ENCODE results near the gene SMPD3.

SMPD3 gene

DNA sequence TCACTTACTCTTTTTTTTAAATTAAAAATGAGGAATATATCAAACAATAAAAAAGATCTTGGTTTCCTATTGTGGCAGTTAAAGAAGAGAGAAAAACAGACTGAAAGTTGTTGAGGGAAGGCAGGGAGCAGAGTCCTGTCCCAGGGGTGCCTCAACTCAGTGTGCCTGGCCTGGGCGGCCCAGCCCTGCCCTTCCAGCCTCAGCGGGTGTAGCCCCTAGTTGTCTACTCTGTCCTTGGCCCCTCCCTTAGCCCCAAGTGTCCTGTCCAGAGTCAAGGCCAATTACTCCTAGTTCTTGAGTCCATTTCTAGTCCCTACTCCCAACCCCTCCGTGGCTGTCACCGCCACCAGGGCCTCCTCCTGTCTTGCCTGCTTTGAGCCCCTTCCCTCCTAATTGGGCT, 52.5 kb downstream of the SMPD3 start:
- Mint-ChIP-seq H3K27ac (no peak overlapping the region), H3K9me3 (no peaks in the 10 kb centered on the region), H3K36me3 (ENCODE audit: low read depth) (no peaks in the 10 kb centered on the region), H3K4me3 (no peak overlapping the region), H3K4me1 (ENCODE audit: low read depth) (peaks cover 5% of the 10 kb centered on the region), H3K27me3 (ENCODE audit: low read depth) (peaks cover 29% of the 10 kb centered on the region)

GRCh38 chr16:68395167-68395786, 53.0 kb downstream of the SMPD3 start:
- peaks cover 30% of the 10 kb centered on the region for H3K27me3 Mint-ChIP-seq (ENCODE audit: low read depth)
- no peak overlapping the region for H3K4me3 Mint-ChIP-seq
- no peak overlapping the region for H3K27ac Mint-ChIP-seq
- H3K9me3 Mint-ChIP-seq, result no peaks in the 10 kb centered on the region
- no peaks in the 10 kb centered on the region for H3K36me3 Mint-ChIP-seq (ENCODE audit: low read depth)
- H3K4me1 Mint-ChIP-seq (ENCODE audit: low read depth), result peaks cover 4% of the 10 kb centered on the region

GRCh38 chr16:68393333-68393732, 55.0 kb downstream of the SMPD3 start:
- Mint-ChIP-seq H3K27ac (no peak overlapping the region), H3K4me3 (no peak overlapping the region), H3K9me3 (no peaks in the 10 kb centered on the region), H3K4me1 (ENCODE audit: low read depth) (peaks cover 8% of the 10 kb centered on the region), H3K27me3 (ENCODE audit: low read depth) (peaks cover 30% of the 10 kb centered on the region), H3K36me3 (ENCODE audit: low read depth) (no peaks in the 10 kb centered on the region)

DNA sequence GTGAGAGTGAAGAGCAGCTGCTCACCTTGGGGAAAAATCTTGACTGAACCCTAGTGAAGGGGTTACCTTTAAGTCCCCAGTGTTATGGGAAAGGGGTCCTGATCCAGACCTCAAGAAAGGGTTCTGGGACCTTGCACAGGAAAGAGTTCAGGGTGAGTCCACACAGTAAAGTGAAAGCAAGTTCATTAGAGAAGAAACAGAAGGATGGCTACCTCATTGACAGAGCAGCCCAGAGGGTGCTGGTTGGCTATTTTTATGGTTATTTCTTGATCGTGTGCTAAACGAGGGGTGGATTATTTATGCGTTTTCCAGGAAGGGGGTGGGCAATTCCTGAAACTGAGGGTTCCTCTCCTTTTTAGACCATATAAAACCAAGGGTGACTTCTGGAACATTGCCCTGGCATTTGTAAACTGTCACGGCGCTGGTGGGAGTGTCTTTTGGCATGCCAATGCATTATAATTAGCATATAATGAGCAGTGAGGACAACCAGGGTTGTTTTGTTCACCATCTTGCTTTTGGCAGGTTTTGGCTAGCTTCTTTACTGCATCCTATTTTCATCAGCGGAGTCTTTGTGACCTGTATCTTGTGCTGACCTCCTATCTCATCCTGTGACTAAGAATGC, 58.4 kb downstream of the SMPD3 start:
- H3K27me3 Mint-ChIP-seq (ENCODE audit: low read depth), result peaks cover 29% of the 10 kb centered on the region

GRCh38 chr16:68389006-68389405, 59.3 kb downstream of the SMPD3 start:
- Mint-ChIP-seq H3K27ac (no peak overlapping the region), H3K9me3 (no peaks in the 10 kb centered on the region), H3K36me3 (ENCODE audit: low read depth) (no peaks in the 10 kb centered on the region), H3K4me1 (ENCODE audit: low read depth) (peaks cover 4% of the 10 kb centered on the region), H3K4me3 (no peak overlapping the region), H3K27me3 (ENCODE audit: low read depth) (peaks cover 33% of the 10 kb centered on the region)

More for the DNA sequence above, 58.4 kb downstream of the SMPD3 start:
- Mint-ChIP-seq H3K9me3 (no peaks in the 10 kb centered on the region), H3K36me3 (ENCODE audit: low read depth) (no peaks in the 10 kb centered on the region), H3K4me3 (no peak overlapping the region), H3K4me1 (ENCODE audit: low read depth) (peaks cover 4% of the 10 kb centered on the region), H3K27ac (no peak overlapping the region)

GRCh38 chr16:68388124-68388523, 60.2 kb downstream of the SMPD3 start:
- no peaks in the 10 kb centered on the region for H3K36me3 Mint-ChIP-seq (ENCODE audit: low read depth)
- no peak overlapping the region for H3K27ac Mint-ChIP-seq
- peaks cover 4% of the 10 kb centered on the region for H3K4me1 Mint-ChIP-seq (ENCODE audit: low read depth)
- H3K27me3 Mint-ChIP-seq (ENCODE audit: low read depth), result peaks cover 29% of the 10 kb centered on the region
- H3K9me3 Mint-ChIP-seq, result no peaks in the 10 kb centered on the region
- no peak overlapping the region for H3K4me3 Mint-ChIP-seq

GRCh38 chr16:68387301-68387700, 61.0 kb downstream of the SMPD3 start:
- H3K9me3 Mint-ChIP-seq, result no peaks in the 10 kb centered on the region
- peaks cover 31% of the 10 kb centered on the region for H3K27me3 Mint-ChIP-seq (ENCODE audit: low read depth)
- H3K4me3 Mint-ChIP-seq, result no peak overlapping the region
- no peak overlapping the region for H3K27ac Mint-ChIP-seq
- no peaks in the 10 kb centered on the region for H3K36me3 Mint-ChIP-seq (ENCODE audit: low read depth)
- H3K4me1 Mint-ChIP-seq (ENCODE audit: low read depth), result peaks cover 4% of the 10 kb centered on the region

DNA sequence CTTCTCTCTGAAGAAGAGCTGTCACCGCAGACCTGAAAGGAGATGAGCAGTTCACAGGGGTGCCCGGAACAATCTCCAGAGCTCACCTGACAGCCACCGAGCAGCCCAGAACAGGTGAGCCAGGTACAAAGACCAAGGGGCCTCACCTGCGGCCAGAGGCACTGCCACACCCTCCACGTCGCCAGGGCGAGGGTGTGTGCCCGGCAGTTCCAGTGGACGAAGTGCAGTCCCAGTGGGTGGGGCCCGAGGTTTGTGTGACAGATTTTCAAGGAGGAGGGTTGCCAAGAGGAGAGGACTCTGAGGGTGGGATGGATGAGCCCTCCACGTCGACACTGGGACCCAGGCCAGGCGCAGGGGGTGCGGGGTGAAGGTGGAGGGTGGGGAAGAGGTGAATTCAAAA, 61.7 kb downstream of the SMPD3 start:
- Mint-ChIP-seq H3K4me3 (no peak overlapping the region), H3K27me3 (ENCODE audit: low read depth) (peaks cover 36% of the 10 kb centered on the region), H3K27ac (no peak overlapping the region), H3K4me1 (ENCODE audit: low read depth) (peaks cover 4% of the 10 kb centered on the region), H3K9me3 (no peaks in the 10 kb centered on the region), H3K36me3 (ENCODE audit: low read depth) (no peaks in the 10 kb centered on the region)

DNA sequence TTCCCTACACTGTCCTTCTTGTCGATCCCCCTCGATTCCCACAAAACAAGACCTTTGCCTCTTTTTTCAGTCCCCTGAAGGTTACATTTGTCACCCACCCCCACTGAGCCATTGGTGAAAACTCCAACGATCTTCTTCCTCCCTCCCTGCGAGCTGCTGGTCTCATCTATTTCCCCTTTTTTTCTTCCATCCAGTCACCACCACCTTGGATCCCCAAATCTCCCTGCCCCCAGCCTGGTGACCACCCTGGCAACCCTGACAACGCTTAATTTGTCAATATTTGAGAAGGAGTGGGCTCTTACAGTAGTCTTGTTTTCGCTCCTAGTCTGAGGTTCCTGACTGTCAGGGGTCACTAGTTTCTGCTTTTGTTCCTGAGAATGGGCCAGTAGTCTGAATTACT, 62.9 kb downstream of the SMPD3 start:
- Mint-ChIP-seq H3K27ac (no peak overlapping the region), H3K36me3 (ENCODE audit: low read depth) (no peaks in the 10 kb centered on the region), H3K9me3 (no peaks in the 10 kb centered on the region), H3K4me1 (ENCODE audit: low read depth) (peaks cover 4% of the 10 kb centered on the region), H3K4me3 (no peak overlapping the region), H3K27me3 (ENCODE audit: low read depth) (peaks cover 34% of the 10 kb centered on the region)

DNA sequence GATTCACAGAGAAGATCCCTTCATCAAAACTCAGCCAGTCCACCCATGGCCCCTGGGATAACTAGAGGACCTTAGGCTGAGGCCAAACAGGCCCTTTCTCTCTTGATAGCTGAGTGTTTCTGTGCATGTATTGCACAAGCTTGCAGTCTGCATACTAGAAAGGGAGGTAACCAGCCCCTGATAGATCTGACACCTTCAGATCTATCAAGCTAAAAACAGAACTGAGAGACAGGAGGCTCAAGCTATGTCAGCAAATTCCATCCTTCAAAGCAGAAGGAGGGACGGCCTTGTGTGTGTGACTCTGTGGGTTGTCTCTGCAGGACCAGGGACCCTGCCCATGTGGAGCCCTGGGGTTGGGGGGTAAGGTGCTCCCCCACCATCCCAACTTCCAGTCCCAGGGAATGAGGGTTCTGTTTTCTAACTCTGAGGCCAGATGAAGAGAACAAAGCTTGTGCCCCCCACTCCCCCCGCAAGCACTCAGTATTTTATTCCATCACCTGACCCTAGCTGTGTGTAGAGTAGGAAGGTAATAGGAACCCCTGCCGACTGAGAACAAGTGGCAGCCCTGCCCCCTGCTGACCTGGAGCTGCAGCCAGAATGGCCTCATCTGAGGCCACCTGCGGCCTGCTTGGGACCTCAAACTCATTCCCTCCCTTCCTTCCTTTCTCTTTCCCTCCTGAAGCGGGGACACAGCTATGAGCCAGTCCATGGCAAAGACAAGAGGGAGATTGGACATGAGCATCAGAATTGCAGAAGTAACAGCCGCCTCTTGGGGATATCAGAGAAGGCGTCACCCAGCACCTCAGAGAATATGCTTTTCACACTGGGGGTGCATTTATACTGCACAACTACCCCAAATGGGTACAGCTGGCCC, 63.8 kb downstream of the SMPD3 start:
- Mint-ChIP-seq H3K4me1 (ENCODE audit: low read depth) (peaks cover 3% of the 10 kb centered on the region), H3K9me3 (no peaks in the 10 kb centered on the region), H3K4me3 (no peak overlapping the region), H3K27me3 (ENCODE audit: low read depth) (peaks cover 35% of the 10 kb centered on the region), H3K27ac (no peak overlapping the region), H3K36me3 (ENCODE audit: low read depth) (no peaks in the 10 kb centered on the region)

DNA sequence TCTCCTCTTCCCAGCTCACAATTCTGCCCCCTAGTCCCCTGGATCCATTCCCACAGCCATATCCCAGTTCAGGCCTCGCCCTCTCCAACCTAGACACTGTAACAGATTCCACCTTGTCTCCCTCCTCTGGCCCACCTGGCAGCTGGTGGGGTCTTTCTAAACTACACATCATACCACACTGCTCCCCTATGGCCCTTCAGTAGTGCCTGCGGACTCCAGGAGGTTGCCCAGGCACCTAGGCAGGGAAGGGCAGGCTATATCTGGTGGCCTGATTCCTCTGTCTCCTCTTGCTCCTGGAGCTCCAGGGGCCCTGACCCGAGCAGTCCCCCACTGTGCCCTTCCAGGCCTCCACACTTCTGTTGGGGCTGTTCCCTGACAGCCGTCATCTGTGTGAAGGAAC, 64.5 kb downstream of the SMPD3 start:
- H3K27ac Mint-ChIP-seq, result no peak overlapping the region
- peaks cover 42% of the 10 kb centered on the region for H3K27me3 Mint-ChIP-seq (ENCODE audit: low read depth)
- no peak overlapping the region for H3K4me3 Mint-ChIP-seq
- H3K9me3 Mint-ChIP-seq, result no peaks in the 10 kb centered on the region
- no peaks in the 10 kb centered on the region for H3K36me3 Mint-ChIP-seq (ENCODE audit: low read depth)
- H3K4me1 Mint-ChIP-seq (ENCODE audit: low read depth), result peaks cover 8% of the 10 kb centered on the region

DNA sequence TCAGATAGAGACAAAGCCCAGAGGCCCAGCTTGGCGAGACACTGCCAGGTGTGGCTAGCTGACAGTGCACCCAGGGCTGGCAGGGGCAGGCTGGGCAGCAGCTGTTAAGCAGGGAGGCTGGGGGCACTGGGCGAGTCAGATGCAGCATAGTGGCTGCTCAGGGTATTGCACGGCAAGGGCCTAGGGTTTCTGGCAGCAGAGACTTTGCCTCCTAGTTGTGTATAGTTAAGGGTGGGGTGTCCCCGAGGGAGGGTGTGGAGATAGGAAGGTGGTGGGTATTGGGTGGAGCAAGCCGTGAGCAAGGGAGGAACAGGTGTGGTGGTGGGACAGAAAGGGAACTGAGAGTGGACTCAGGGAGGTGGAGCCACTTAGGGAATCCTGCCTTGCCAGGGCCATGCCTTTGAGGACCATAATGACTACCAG, 66.0 kb downstream of the SMPD3 start:
- H3K4me3 Mint-ChIP-seq, result no peak overlapping the region
- H3K4me1 Mint-ChIP-seq (ENCODE audit: low read depth), result peaks cover 10% of the 10 kb centered on the region
- no peak overlapping the region for H3K27ac Mint-ChIP-seq
- H3K36me3 Mint-ChIP-seq (ENCODE audit: low read depth), result no peaks in the 10 kb centered on the region
- H3K9me3 Mint-ChIP-seq, result no peaks in the 10 kb centered on the region
- peaks cover 46% of the 10 kb centered on the region for H3K27me3 Mint-ChIP-seq (ENCODE audit: low read depth)

DNA sequence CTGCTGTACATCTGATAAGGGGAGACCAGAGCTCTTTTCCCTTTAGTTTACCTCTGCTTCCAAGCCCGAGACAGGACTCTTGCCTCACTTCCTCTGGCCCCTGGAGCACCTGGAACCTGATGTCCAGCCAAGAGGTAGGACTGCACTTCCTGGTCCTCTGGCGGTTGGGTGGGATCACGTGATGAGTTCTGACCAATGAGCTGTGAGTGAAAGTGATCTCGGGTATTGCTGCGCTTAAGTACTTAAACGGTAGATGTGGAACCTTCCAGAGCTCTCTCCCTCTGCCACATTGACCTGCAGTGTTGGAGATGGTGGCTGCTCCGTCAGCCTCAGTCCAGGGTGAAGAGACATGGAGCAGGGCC, 67.0 kb downstream of the SMPD3 start:
- H3K27ac Mint-ChIP-seq, result no peak overlapping the region
- H3K27me3 Mint-ChIP-seq (ENCODE audit: low read depth), result peaks cover 46% of the 10 kb centered on the region
- no peak overlapping the region for H3K4me3 Mint-ChIP-seq
- no peaks in the 10 kb centered on the region for H3K9me3 Mint-ChIP-seq
- peaks cover 10% of the 10 kb centered on the region for H3K4me1 Mint-ChIP-seq (ENCODE audit: low read depth)
- H3K36me3 Mint-ChIP-seq (ENCODE audit: low read depth), result no peaks in the 10 kb centered on the region

GRCh38 chr16:68380676-68381362, 67.5 kb downstream of the SMPD3 start:
- Mint-ChIP-seq H3K4me3 (no peak overlapping the region), H3K27me3 (ENCODE audit: low read depth) (peaks cover 47% of the 10 kb centered on the region), H3K36me3 (ENCODE audit: low read depth) (no peaks in the 10 kb centered on the region), H3K27ac (no peak overlapping the region), H3K9me3 (no peaks in the 10 kb centered on the region), H3K4me1 (ENCODE audit: low read depth) (peaks cover 10% of the 10 kb centered on the region)

Measured in T-helper 1 cell treated with Interleukin-12 subunit alpha and Interleukin-12 subunit beta and Interleukin-4 antibody, amounts not matched to agents 30 μg/mL and 1 μg/mL, for 36 hours (primary cell).